Subcutaneous abdominal adipose tissue (tissue), 5 donors: ENCODE measurements around the gene SAXO1.
"Not testable (repeated sequence)": the region's sequence is repeated elsewhere in the genome, so short reads cannot be mapped to it uniquely, and the experiment has no call there.

Experiments
- H3K27ac ChIP-seq: one replicate; pipeline ENCODE4 v1.7.0; 2013; ENCODE audit warnings: low read depth, mild to moderate bottlenecking, inconsistent platforms, low read length, moderate library complexity
- H3K27me3 ChIP-seq, 5 donors: one replicate each; pipeline ENCODE4 v1.7.0; 2013; ENCODE audit warnings: low read length in 5 of 5, inconsistent platforms in 1 of 5; ENCODE audit not compliant: control insufficient read depth in 5 of 5, insufficient read depth in 4 of 5
- H3K36me3 ChIP-seq, 5 donors: one replicate each; pipeline ENCODE4 v1.7.0; 2013; ENCODE audit warnings: low read length in 5 of 5; ENCODE audit not compliant: control insufficient read depth in 5 of 5, insufficient read depth in 5 of 5
- H3K4me1 ChIP-seq, 5 donors: one replicate each; pipeline ENCODE4 v1.7.0; 2013; ENCODE audit warnings: low read length in 5 of 5, mild to moderate bottlenecking in 3 of 5, moderate library complexity in 1 of 5; ENCODE audit not compliant: control insufficient read depth in 5 of 5, insufficient read depth in 5 of 5
- H3K4me3 ChIP-seq, 5 donors: one replicate each; pipeline ENCODE4 v1.7.0; 2013; ENCODE audit warnings: low read length in 5 of 5, low read depth in 1 of 5
- H3K9ac ChIP-seq, 5 donors: one replicate each; pipeline ENCODE4 v1.7.0; 2013; ENCODE audit warnings: low read length in 5 of 5, mild to moderate bottlenecking in 4 of 5, moderate library complexity in 3 of 5
- H3K9me3 ChIP-seq, 5 donors: one replicate each; pipeline ENCODE4 v1.7.0; 2013; ENCODE audit warnings: low read length in 5 of 5; ENCODE audit not compliant: control insufficient read depth in 5 of 5
- donor health status: healthy.
- donor health status: healthy.
- donor health status: healthy.
- donor health status: healthy.
- donor health status: healthy.

The SAXO1 gene

DNA sequence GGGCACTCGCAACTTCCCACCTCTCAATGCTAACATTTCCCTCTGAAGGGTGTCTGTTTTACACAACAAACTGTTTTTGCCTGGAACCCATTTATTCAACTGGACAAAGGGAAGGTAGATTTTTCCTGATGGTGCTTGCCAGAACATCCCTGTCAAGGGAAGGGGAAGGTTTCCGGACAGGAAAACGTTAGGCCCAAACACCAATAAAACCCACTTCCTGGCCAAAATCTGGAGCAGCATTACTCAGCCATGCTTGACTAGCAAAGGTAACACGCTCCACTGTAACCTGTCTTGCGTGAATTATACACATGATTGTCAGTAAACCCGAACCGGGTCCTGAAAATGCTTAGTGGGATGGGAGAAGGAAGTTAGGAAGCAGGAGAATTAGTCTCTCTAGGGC, 90.2 kb downstream of the SAXO1 start:
- Histone ChIP-seq H3K9me3 (no peaks in the 10 kb centered on the region), H3K9ac (no peak overlapping the region), H3K4me1 (peaks cover 0 to 11% (median 0%) of the 10 kb centered on the region in 5 donors), H3K27me3 (no peaks in the 10 kb centered on the region), H3K27ac (no peak overlapping the region), H3K4me3 (no peak overlapping the region), H3K36me3 (no peaks in the 10 kb centered on the region)

DNA sequence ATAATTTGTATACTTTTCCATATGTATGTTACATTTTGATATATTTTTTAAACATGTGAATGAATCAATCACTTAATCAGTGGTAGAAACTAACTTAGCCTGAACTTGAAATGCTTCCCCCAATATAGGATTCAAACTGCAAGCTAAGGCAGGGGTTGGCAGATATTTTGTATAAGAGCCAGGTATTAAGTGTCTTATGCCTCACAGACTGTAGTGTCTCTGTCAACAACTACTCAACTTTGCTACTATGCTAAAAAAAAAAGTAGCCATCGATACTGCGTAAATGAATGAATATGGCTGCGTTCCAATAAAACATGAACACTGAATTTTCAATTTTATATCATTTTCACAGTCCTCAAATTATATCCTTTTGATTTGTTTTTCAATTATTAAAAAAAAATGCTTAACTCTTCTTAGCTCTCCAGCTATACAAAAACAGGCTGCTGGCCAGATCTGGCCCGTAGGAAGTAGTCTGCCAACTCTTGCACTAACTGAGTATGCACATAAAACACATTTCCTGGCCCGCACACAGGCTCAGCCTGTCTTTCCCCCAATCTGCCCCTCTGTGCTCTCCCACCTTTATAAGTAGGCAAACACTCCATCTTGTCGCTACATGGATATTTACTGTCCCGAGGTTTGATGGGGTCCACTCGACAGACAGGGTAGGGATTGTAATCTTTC, 91.8 kb downstream of the SAXO1 start:
- Histone ChIP-seq H3K4me3 (no peak overlapping the region), H3K9me3 (no peaks in the 10 kb centered on the region), H3K4me1 (peaks cover 0 to 11% (median 0%) of the 10 kb centered on the region in 5 donors), H3K9ac (no peak overlapping the region), H3K27me3 (no peaks in the 10 kb centered on the region), H3K36me3 (no peaks in the 10 kb centered on the region), H3K27ac (no peak overlapping the region)

DNA sequence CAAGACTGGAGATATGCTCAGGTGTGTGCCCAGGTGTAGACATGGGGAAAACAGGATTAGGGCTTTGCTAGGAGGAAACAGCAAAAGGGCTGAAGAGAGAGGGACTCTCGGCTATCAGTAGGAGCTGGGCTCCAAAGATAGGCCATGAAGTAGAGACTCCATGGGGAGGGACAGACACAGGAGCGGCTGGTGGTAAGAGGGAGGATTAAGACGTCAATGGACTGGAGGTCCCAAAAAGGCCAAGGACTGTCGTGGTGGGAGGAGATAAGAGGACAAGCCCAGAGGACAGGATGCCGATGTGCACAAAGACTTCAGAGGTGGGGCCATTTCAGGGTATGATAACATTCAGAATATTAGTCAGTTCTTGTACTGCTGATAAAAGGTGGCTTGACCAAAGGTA, 93.1 kb downstream of the SAXO1 start:
- Histone ChIP-seq H3K36me3 (no peaks in the 10 kb centered on the region), H3K4me1 (peaks cover 0 to 11% (median 0%) of the 10 kb centered on the region in 5 donors), H3K9ac (no peak overlapping the region), H3K27ac (no peak overlapping the region), H3K9me3 (no peaks in the 10 kb centered on the region), H3K27me3 (no peaks in the 10 kb centered on the region), H3K4me3 (no peak overlapping the region)

DNA sequence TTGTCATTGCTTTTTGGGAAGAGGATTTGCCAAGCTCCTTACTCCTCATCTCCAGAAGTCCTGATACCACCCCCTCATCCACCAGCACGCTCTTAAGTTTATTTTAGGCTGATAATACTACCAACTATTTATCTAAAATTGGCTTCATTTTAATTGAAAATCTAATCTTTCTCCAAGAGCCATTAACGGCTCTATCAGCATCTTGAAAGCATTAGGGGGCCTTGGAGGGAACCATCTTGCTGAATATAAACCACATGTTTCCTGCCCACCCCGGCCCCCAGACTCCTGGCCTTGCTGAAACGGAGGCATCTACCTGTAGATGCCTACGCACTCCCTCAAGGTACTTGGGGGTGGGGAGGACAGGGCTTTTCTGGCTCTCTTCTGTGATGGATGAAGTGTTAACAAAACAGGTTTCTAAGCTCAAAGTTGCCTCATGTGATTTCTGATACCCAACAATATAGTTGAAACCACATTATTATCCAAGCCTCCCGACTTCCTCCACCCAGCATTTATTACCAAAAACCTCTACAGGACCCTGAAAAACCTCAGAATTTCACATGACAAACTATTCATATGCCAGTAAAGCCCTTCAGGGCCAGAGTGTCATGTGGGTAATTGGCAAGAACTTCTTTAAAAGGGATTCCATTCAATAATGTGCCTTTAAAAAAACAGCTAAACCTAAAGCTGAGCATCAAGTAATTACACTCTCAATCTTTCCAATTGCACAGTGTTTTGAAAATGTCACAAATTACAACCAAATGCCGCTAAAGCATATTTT, 96.7 kb downstream of the SAXO1 start:
- Histone ChIP-seq H3K27me3 (no peaks in the 10 kb centered on the region), H3K4me3 (no peak overlapping the region), H3K27ac (no peak overlapping the region), H3K36me3 (no peaks in the 10 kb centered on the region), H3K4me1 (no peaks in the 10 kb centered on the region), H3K9ac (no peak overlapping the region), H3K9me3 (no peaks in the 10 kb centered on the region)

DNA sequence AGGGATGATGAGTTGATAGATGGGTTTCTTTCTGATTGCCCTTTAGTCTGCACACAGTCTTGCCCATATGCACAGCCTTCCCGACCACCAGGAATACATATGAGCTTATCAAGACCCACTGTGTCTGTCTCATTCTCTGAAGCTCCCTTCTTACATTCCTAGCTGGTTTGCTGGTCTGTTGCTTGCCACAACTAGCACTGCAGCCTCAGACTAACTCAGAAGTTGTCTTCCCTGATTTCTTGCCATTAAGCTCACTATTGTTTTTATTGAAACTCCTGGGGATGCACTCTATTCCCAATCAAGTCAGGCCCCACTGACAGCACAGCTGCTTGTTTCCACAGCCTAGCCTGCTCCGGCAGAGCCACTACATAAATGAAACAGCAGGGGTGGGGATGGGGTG, 97.5 kb downstream of the SAXO1 start:
- Histone ChIP-seq H3K27ac (no peak overlapping the region), H3K36me3 (no peaks in the 10 kb centered on the region), H3K9me3 (no peaks in the 10 kb centered on the region), H3K4me1 (no peaks in the 10 kb centered on the region), H3K9ac (no peak overlapping the region), H3K4me3 (no peak overlapping the region), H3K27me3 (no peaks in the 10 kb centered on the region)

DNA sequence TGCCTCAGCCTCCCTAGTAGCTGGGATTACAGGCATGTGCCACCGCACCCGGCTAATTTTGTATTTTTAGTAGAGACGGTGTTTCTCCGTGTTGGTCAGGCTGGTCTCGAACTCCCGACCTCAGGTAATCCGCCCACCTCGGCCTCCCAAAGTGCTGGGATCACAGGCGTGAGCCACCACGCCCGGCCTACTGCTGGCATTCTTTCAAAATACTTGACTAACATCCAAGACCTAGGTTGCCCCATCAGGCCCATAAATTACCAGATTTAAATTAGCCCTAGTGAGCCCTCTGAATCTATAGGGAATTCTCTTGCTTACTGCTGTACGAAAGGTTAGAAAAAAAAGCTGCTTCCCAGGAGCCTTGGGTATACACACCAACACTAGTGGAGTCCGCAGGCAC, 102.4 kb downstream of the SAXO1 start:
- H3K36me3 ChIP-seq, H3K4me1 ChIP-seq, H3K27me3 ChIP-seq, H3K9ac ChIP-seq, H3K27ac ChIP-seq, H3K4me3 ChIP-seq, H3K9me3 ChIP-seq: not testable (repeated sequence)

DNA sequence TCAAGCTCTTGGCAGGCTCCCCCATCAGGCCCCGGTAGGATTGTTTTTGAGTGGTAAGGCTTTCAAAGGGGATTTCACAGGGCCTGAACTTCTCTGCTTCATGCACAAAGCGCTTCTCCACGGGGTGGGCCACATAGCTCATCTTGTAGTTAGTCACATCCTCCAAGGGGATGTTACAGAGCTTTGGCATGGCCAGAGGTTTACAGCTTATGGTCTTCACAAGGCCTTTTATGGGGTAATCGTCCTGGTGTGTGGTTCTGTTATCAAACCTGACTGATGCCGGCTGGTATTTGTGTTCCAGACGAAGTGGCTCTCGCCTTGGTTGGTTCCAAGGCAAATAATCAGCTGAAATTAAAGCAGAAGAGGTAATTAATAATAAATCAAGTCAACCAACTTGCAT, 104.3 kb downstream of the SAXO1 start:
- Histone ChIP-seq H3K9me3 (no peaks in the 10 kb centered on the region), H3K27ac (no peak overlapping the region), H3K4me1 (no peaks in the 10 kb centered on the region), H3K4me3 (no peak overlapping the region), H3K9ac (no peak overlapping the region), H3K36me3 (no peaks in the 10 kb centered on the region), H3K27me3 (no peaks in the 10 kb centered on the region)

DNA sequence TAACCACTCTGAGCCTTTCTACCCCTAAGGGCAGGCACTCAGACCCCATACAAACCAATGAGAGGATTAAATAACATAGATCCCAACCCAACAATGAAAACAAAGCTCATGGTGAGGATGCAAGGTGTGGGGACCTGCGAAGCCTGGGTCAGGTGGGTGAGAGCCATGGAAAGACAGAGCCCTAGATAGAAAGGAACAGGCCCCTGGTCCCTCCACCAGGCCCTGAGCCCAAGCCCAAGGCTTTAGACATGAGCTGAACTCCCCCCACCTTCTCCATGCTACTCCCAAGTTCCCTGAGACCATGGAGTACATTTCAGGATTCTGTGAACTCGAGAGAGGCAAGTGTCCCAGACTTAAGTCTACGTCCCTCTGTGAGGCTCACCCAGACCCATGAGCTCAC, 106.5 kb downstream of the SAXO1 start:
- no peak overlapping the region for H3K4me3 ChIP-seq
- H3K27me3 ChIP-seq, result no peaks in the 10 kb centered on the region
- H3K9ac ChIP-seq, result no peak overlapping the region
- H3K27ac ChIP-seq, result no peak overlapping the region
- H3K9me3 ChIP-seq, result no peaks in the 10 kb centered on the region
- H3K4me1 ChIP-seq, result peaks cover 0 to 11% (median 9%) of the 10 kb centered on the region in 5 donors
- no peaks in the 10 kb centered on the region for H3K36me3 ChIP-seq

DNA sequence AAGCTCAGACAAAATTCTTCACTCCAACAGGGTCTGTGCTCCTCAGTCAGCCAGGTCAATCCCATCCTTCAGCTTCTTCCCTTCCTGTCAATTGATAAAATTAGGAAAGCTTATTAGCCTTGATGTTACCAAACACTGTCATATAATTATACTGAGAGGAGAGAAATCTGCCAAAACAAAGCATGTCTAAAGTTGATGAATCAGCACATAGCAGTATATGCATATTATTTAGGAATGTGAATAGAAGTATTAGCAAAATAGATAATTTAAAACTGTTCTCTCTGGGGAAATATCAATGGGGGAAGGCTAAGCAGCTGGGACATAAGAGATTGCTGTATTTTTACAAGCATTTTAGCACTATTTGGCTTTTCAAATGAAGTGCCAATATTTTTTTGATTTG, 107.1 kb downstream of the SAXO1 start:
- Histone ChIP-seq H3K27ac (no peak overlapping the region), H3K27me3 (no peaks in the 10 kb centered on the region), H3K4me1 (peaks cover 0 to 16% (median 10%) of the 10 kb centered on the region in 5 donors), H3K9me3 (no peaks in the 10 kb centered on the region), H3K4me3 (no peak overlapping the region), H3K36me3 (no peaks in the 10 kb centered on the region), H3K9ac (no peak overlapping the region)

DNA sequence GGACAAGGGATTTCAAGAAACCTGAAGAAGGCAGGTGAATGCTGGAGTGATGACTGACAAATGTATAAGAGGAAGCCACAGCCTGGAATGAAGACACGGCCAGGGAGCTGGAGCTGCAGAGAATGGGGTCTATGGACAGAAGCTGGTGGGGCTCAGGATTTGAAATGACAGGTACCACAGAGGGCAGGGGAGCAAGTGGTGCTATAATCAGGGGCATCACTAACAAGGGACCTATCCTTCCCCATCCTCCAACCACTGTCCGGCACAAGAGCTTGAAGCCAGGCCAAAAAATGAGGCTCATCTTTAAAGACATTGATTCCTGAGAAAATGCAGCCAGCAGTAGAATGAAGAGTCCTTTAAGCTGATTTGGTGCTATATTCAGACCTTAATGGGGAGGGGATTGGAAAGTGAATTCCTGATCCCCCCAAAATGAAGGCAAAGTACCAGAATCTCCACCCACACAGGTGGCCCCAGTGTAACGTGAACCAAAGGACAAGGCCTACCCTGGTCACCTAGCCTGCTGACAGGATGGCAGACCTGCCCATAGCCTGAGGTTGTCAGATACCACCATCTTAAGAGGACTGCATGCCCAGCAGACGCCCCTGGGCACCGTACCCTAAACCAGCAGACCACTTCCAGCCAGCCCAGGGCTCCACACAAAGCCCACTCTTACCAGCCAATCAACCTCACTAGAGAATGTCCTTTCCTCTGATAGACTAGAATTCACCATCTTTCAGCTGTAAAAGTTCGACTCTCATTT, 109.2 kb downstream of the SAXO1 start:
- Histone ChIP-seq H3K27ac (no peak overlapping the region), H3K4me3 (no peak overlapping the region), H3K27me3 (no peaks in the 10 kb centered on the region), H3K9ac (no peak overlapping the region), H3K9me3 (no peaks in the 10 kb centered on the region), H3K36me3 (no peaks in the 10 kb centered on the region), H3K4me1 (peaks cover 2 to 26% (median 17%) of the 10 kb centered on the region in 5 donors)
